Lower leg skin (tissue), 4 donors: ENCODE data around the gene OGFR. TPM values are rescaled to one million over a fixed set of nuclear protein-coding genes. Genes with fewer than 3 reads are reported as not detected.

Source experiments
- DNase-seq, 2 donors: peaks; one replicate each; pipeline ENCODE4 v3.0.0-alpha.2; 2019; ENCODE audit warnings: low spot score in 2 of 2
- H3K4me3 ChIP-seq: fragments of 200-600 bp; sonication (generic); 2 replicates; pipeline ENCODE4 v1.5.1; 2017; ENCODE audit warnings: mild to moderate bottlenecking, low read depth; ENCODE audit not compliant: poor library complexity, severe bottlenecking
- POLR2A ChIP-seq, 2 donors: fragments of 450-650 bp; IDR thresholded peaks; one replicate each; pipeline ENCODE4 v1.6.1; 2016 to 2017; ENCODE audit warnings: antibody characterized with exemption in 2 of 2, mild to moderate bottlenecking in 1 of 2, moderate library complexity in 1 of 2
- WGBS, 2 donors: methylation state at CpG; one replicate each; pipeline ENCODE4 v1.1.5; 2018; 5-methylcytosine and 5-hydroxymethylcytosine counted together
- intact Hi-C: fragments of 100-400 bp; cut with DNase I; formaldehyde crosslinking; loops from one replicate; pipeline ENCODE4 v1.15.0; 2023; ENCODE audit warnings: low total_unique reads
- total RNA-seq, 4 donors: library from RNA; depleted of rRNA; stranded (reverse); fragments of >200 nt; gene quantifications; one replicate each; pipeline ENCODE4 v1.1.0, GENCODE V29; 2016
- TF ChIP-seq, protein P1 (sequence below), 3 donors: fragments of 450-650 bp; IDR thresholded peaks; one replicate each; pipeline ENCODE4 v1.5.1; 2016; ENCODE audit warnings: antibody characterized with exemption in 3 of 3, mild to moderate bottlenecking in 3 of 3, moderate library complexity in 2 of 3

Gene OGFR
- total RNA-seq, 4 donors from 2014 or later, result 50.3 to 76.9 (median 58.5) TPM

DNA sequence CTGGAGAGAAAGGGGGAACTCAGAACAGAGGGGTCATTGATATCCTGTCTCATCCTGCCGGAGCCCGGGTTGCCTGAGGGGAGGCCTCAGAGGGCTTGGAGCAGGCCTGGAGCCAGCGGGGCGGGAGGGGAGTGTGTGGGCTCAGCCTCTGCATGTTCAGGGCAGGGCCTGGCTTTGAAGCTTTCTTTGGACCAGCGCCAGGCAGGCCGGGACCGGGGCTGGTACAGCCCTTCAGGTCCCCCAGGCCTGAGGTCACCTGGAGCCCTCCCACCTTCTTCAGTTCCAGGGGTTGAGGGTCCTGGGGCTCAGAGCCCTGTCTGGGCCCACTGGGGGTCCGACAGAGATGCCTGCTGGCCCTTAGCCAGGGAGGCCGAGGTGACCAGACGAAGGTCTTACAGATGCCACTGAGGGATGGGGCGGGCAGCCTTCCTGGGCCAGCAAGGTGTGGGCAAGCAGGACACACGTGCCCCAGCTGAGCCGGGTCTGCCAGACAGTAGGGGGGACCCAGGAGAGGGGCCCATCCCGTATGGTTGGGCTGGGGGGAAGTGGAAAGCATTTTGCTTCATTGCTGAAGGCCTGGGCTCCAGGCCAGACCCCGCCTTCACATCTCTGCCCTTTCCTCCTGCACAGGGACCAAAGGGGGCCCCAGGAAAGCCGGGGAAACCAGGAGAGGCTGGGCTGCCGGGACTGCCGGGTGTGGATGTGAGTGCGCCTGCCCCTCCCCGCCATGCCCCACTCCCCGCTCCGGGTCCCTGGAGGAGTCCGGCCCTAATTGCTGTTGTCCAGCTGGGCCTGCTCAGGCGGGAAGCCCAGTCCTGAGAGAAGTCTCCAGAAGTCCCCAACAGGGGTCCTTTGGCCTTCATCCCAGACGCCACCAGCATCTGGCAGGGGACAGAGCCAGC is 14.2 kb downstream of the OGFR start:
- no peak for DNase-seq
- WGBS, 2 donors, result 19 to 21% methylated on average over 22 to 25 of the region's 25 CpGs
- TF ChIP-seq POLR2A (IDR thresholded peaks at IDR 0.05), result no peak
- H3K4me3 ChIP-seq, result no peak overlapping the region
- intact Hi-C loops, result loop anchor here (10.0 kb wide), 1 partner anchor 514 kb away; the partner anchor contains the start of gene ADRM1

DNA sequence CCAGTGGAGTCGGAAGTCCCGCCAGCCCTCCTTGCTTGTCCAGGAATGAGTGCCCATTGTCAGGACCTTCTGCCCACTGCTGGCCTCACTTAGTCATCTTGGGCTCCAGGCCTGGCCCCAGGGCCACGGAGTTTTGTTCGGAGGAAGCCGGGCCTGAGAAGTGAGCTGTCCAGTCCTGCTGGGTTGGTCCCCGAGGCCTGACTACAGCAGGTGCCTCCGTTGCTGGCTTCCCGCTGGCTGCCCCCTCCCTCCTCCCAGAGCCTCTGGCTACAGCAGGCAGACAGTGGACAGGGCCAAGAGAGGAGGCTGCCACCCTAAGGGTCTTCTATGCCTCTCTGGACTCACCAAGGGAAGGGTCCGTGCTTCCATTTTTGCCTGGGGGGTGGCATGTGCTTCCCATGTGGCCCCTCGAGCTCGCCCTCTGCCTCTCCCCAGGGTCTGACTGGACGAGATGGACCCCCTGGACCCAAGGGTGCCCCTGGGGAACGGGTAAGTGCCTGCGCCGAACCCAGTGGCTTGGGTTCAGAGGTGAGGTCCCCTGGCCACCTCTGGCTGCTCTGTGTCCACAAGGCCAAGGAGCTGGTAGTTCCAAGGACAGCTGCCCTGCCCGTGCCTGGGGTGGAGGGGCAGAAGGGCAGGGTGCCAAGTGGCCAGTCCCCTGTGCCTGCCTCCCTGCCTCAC is 15.0 kb downstream of the OGFR start:
- TF ChIP-seq POLR2A (IDR thresholded peaks at IDR 0.05), result no peak
- TF ChIP-seq, protein P1, sequence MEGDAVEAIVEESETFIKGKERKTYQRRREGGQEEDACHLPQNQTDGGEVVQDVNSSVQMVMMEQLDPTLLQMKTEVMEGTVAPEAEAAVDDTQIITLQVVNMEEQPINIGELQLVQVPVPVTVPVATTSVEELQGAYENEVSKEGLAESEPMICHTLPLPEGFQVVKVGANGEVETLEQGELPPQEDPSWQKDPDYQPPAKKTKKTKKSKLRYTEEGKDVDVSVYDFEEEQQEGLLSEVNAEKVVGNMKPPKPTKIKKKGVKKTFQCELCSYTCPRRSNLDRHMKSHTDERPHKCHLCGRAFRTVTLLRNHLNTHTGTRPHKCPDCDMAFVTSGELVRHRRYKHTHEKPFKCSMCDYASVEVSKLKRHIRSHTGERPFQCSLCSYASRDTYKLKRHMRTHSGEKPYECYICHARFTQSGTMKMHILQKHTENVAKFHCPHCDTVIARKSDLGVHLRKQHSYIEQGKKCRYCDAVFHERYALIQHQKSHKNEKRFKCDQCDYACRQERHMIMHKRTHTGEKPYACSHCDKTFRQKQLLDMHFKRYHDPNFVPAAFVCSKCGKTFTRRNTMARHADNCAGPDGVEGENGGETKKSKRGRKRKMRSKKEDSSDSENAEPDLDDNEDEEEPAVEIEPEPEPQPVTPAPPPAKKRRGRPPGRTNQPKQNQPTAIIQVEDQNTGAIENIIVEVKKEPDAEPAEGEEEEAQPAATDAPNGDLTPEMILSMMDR (IDR thresholded peaks at IDR 0.05), result no peak
- DNase-seq, result no peak
- no peak overlapping the region for H3K4me3 ChIP-seq
- WGBS, 2 donors, result 40 to 55% methylated on average over 15 to 16 of the region's 16 CpGs
- intact Hi-C loops, result loop anchor here (10.0 kb wide), 2 partner anchors 195 to 515 kb away; partner anchors contain the start of gene ADRM1

DNA sequence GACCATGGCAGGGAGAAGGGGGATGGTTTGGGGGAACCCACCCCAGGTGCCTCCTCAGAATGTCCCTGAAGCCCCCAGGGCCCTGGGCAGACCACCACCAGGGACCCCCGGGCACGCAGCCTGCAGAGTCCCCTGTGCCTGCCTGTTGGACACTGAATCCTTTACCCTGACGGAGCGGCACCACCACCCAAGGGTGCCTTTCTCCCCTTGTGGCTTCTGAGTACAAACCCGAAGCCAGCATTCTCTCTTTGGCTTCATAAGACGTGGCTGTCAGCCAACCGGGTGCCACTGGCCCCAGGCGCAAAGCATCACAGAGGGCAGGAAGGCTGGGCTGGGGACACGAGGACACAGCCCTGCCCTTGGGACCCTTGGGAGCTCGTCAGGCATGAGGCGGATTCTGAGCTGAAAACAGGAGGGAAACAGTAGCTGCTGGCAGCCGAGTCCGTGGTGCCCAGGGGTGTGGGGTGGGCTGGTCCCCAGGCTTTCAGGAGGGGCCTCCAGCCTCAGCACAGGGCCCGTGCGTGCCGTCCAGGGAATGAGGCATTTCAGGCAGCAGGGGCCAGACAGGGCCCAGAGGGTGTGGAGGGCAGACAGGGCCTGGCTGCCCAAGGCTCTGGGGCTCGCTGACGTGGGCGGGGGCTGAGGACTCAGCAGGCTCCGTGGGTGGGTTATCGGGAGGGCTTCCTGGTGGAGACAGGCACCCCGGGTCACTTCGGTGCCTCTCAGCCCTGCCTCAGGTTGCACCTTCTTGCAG is 15.8 kb downstream of the OGFR start:
- DNase-seq, result no peak

DNA sequence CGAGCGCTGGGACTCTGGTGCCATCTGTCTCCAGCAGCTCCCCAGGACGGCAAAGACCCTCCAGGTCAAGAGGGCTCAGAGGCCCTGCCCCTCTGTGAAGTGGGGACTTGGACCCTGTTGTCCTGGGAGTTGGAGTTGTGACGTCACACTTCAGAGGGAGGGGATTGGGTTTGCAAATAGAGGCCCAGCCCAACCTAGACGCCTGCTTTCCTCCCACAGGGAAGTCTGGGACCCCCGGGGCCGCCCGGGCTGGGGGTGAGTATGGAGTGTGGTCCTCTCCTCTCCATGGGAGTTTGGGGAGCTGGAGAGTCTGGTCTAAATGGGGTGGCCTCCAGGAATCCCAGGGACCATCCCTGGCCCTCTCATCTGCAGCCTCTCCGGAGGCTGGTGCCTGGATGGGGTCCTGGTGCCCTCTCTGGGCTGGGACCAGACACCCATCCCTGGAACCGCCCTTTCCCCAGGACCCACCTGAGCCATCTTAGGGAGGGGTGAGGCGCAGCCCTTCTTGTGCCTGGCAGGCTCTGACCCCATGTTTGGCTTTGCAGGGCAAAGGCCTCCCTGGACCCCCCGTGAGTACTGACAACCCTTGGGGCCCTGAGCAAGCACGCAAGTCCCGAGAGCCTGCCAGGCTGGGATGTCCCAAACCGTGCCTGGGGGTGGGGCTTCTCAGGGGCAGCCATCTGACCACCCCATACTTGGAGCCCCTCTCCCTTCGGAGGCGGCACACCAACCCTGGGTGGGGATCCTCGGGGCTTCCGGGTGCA is 16.5 kb downstream of the OGFR start:
- H3K4me3 ChIP-seq, result no peak overlapping the region
- 81% methylated on average over 11 to 19 of the region's 19 CpGs for WGBS, 2 donors
- intact Hi-C loops, result loop anchor here (10.0 kb wide), 1 partner anchor 194 kb away; no protein-coding TSS in a partner anchor
- no peak for DNase-seq
- TF ChIP-seq, protein P1 (IDR thresholded peaks at IDR 0.05), result no peak
- TF ChIP-seq POLR2A (IDR thresholded peaks at IDR 0.05), result no peak

More for the DNA sequence above, 15.8 kb downstream of the OGFR start:
- 53 to 65% methylated on average over 22 to 23 of the region's 23 CpGs for WGBS, 2 donors
- intact Hi-C loops, result loop anchor here (10.0 kb wide), 1 partner anchor 194 kb away; no protein-coding TSS in a partner anchor
- TF ChIP-seq, protein P1 (IDR thresholded peaks at IDR 0.05), result no peak
- no peak for TF ChIP-seq POLR2A (IDR thresholded peaks at IDR 0.05)
- H3K4me3 ChIP-seq, result no peak overlapping the region

DNA sequence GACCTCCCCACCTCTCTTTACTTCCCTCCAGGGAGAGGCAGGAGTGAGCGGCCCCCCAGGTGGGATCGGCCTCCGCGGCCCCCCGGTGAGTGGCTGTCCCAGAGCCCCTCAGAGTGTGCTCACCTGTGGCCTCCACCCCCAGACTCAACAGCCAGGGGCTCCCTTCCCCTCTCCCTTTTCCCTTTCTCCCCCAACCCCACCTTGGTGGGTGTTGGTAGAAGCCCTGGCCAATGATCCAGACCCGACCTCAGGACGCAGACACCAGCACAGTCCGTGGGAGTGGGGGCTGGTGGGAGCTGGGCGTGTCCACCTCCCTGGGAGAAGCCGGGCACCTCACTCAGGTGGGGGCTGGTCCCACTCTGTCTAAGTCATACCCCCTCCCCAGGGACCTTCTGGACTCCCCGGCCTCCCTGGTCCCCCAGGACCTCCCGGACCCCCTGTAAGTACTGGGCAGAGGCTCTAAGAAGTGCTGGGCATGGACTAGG is 17.1 kb downstream of the OGFR start:
- DNase-seq, result no peak
- WGBS, 2 donors, result 87 to 90% methylated on average over 11 to 12 of the region's 12 CpGs
- intact Hi-C loops, result loop anchor here (10.0 kb wide), 1 partner anchor 193 kb away; no protein-coding TSS in a partner anchor

More for the DNA sequence above, 17.1 kb downstream of the OGFR start:
- TF ChIP-seq POLR2A (IDR thresholded peaks at IDR 0.05), result no peak
- TF ChIP-seq, protein P1 (IDR thresholded peaks at IDR 0.05), result no peak
- no peak overlapping the region for H3K4me3 ChIP-seq
